ENCODE data around the gene TNS3. TPM values are rescaled to one million over a fixed set of nuclear protein-coding genes. Genes with fewer than 3 reads are reported as not detected.

TNS3 gene
- total and polyA plus RNA-seq, 10 of the 15 experiments (the other 5 are each of a cell fraction or from before 2014, with no cell fraction given): 0.27 to 2.7 (median 0.79) TPM

GRCh38 chr7:47516985-47517600, 64.8 kb downstream of the TNS3 start:
- no peaks in the 10 kb centered on the region for H3K4me1 ChIP-seq (ENCODE audit: control insufficient read depth, insufficient read depth, low read length)
- 40% methylated on average over 10 of the region's 10 CpGs for WGBS (ENCODE audit: insufficient coverage, insufficient replicate concordance, low lambda C conversion rate, missing lambda C conversion rate)
- no peak overlapping the region for H3K4me3 ChIP-seq
- TF ChIP-seq ZSCAN29 (IDR thresholded peaks at IDR 0.05) (no peak), SP1 (IDR thresholded peaks at IDR 0.05; ENCODE audit: low read depth, low read length) (no peak), MAX (IDR thresholded peaks at IDR 0.05; ENCODE audit: low read depth, low read length) (no peak)
- SMC1A ChIA-PET (ENCODE audit: uncharacterized antibody, unreplicated experiment): interaction anchor here (0.7 kb wide), 1 partner anchor 274 kb away, joined by 3 read pairs; no protein-coding TSS in a partner anchor
- FAIRE-seq (no peak), DNase-seq (ENCODE audit: low read depth, low spot score) (no peak), ATAC-seq (no peak)
- intact Hi-C loops (cut with micrococcal nuclease; ENCODE audit: unreplicated experiment): no loop called here
- CTCF ChIA-PET: no interaction called here
- no peaks in the 10 kb centered on the region for H4K20me1 ChIP-seq (ENCODE audit: control insufficient read depth, insufficient read depth)
- H3K27me3 ChIP-seq (replicated peaks in 1 of 2; ENCODE audit: control insufficient read depth in 2 of 2, insufficient read depth in 2 of 2, low read length in 1 of 2): no peaks in the 10 kb centered on the region; a peak in 1 of 4 replicates
- no peak overlapping the region for H3K4me2 ChIP-seq (ENCODE audit: control insufficient read depth, insufficient read depth)
- H3K79me2 ChIP-seq (ENCODE audit: control insufficient read depth, insufficient read depth, low read length): no peaks in the 10 kb centered on the region
- H2AFZ ChIP-seq (ENCODE audit: control insufficient read depth, low read depth, low read length): no peak overlapping the region
- RAD21 ChIA-PET (ENCODE audit: unreplicated experiment): no interaction called here
- H3K36me3 ChIP-seq (ENCODE audit: control insufficient read depth in 2 of 2, insufficient read depth in 2 of 2, low read length in 1 of 2): no peaks in the 10 kb centered on the region
- in situ Hi-C loops (cut with MboI): no loop called here
- no peak overlapping the region for H3K9ac ChIP-seq (ENCODE audit: control insufficient read depth, insufficient read depth, low read length)
- BruUV-seq (replicated peaks): no TSS peak
- H3K9me3 ChIP-seq (replicated peaks; ENCODE audit: control insufficient read depth, insufficient read depth, low read length): no peaks in the 10 kb centered on the region
- POLR2A ChIA-PET: no interaction called here
- no peak overlapping the region for H3K27ac ChIP-seq (ENCODE audit: control insufficient read depth, insufficient read depth)

- ChIA-PET CTCF (no interaction called here), POLR2A (no interaction called here), RAD21 (ENCODE audit: unreplicated experiment) (no interaction called here), SMC1A (ENCODE audit: uncharacterized antibody, unreplicated experiment) (no interaction called here)
- no TSS peak for BruUV-seq (replicated peaks)
- ATAC-seq (no peak), DNase-seq (ENCODE audit: low read depth, low spot score) (no peak), FAIRE-seq (no peak)
- intact Hi-C loops (cut with micrococcal nuclease; ENCODE audit: unreplicated experiment): no loop called here
- Histone ChIP-seq H3K79me2 (ENCODE audit: control insufficient read depth, insufficient read depth, low read length) (no peaks in the 10 kb centered on the region), H3K27me3 (replicated peaks in 1 of 2; ENCODE audit: control insufficient read depth in 2 of 2, insufficient read depth in 2 of 2, low read length in 1 of 2) (no peaks in the 10 kb centered on the region; a peak in 1 of 4 replicates), H3K27ac (ENCODE audit: control insufficient read depth, insufficient read depth) (no peak overlapping the region), H3K4me1 (ENCODE audit: control insufficient read depth, insufficient read depth, low read length) (no peaks in the 10 kb centered on the region), H3K9ac (ENCODE audit: control insufficient read depth, insufficient read depth, low read length) (no peak overlapping the region), H4K20me1 (ENCODE audit: control insufficient read depth, insufficient read depth) (no peaks in the 10 kb centered on the region), H3K4me3 (no peak overlapping the region), H3K9me3 (replicated peaks; ENCODE audit: control insufficient read depth, insufficient read depth, low read length) (no peaks in the 10 kb centered on the region), H3K36me3 (ENCODE audit: control insufficient read depth in 2 of 2, insufficient read depth in 2 of 2, low read length in 1 of 2) (no peaks in the 10 kb centered on the region), H3K4me2 (ENCODE audit: control insufficient read depth, insufficient read depth) (no peak overlapping the region), H2AFZ (ENCODE audit: control insufficient read depth, low read depth, low read length) (no peak overlapping the region)
- in situ Hi-C loops (cut with MboI): no loop called here
- WGBS (ENCODE audit: insufficient coverage, insufficient replicate concordance, low lambda C conversion rate, missing lambda C conversion rate): 62% methylated on average over 6 of the region's 6 CpGs
- no peak for TF ChIP-seq NFYB (IDR thresholded peaks at IDR 0.05; ENCODE audit: insufficient read depth, low read depth, low read length)
- no peak for TF ChIP-seq ZBED1 (IDR thresholded peaks at IDR 0.05; ENCODE audit: borderline replicate concordance)
- TF ChIP-seq ZNF592 (IDR thresholded peaks at IDR 0.05): no peak
- no peak for TF ChIP-seq TCF3 (IDR thresholded peaks at IDR 0.05; ENCODE audit: borderline replicate concordance, insufficient read depth, low read depth, low read length)
- no peak for TF ChIP-seq USF2 (IDR thresholded peaks at IDR 0.05; ENCODE audit: borderline replicate concordance, low read depth, low read length)
- TF ChIP-seq CHD2 (IDR thresholded peaks at IDR 0.05; ENCODE audit: borderline replicate concordance, low read depth, low read length): no peak
Measured at GRCh38 chr7:47516386-47516785, 65.5 kb downstream of the TNS3 start.

All from GM12878 (cell line).